22Rv1 (cell line): ENCODE results near the gene DFFB.

ENCODE experiments used
- H3K27ac ChIP-seq: fragments of 450-650 bp; 2 replicates; pipeline ENCODE4 v1.5.1; 2017
- ZFX ChIP-seq: fragments of 450-650 bp; IDR thresholded peaks from 2 replicates; pipeline ENCODE4 v1.6.1; 2017; ENCODE audit warnings: antibody characterized with exemption, borderline replicate concordance
- TF ChIP-seq, protein P1 (sequence below): fragments of 450-650 bp; IDR thresholded peaks from 2 replicates; pipeline ENCODE4 v1.5.1; 2017; ENCODE audit warnings: mild to moderate bottlenecking

The DFFB gene

DNA sequence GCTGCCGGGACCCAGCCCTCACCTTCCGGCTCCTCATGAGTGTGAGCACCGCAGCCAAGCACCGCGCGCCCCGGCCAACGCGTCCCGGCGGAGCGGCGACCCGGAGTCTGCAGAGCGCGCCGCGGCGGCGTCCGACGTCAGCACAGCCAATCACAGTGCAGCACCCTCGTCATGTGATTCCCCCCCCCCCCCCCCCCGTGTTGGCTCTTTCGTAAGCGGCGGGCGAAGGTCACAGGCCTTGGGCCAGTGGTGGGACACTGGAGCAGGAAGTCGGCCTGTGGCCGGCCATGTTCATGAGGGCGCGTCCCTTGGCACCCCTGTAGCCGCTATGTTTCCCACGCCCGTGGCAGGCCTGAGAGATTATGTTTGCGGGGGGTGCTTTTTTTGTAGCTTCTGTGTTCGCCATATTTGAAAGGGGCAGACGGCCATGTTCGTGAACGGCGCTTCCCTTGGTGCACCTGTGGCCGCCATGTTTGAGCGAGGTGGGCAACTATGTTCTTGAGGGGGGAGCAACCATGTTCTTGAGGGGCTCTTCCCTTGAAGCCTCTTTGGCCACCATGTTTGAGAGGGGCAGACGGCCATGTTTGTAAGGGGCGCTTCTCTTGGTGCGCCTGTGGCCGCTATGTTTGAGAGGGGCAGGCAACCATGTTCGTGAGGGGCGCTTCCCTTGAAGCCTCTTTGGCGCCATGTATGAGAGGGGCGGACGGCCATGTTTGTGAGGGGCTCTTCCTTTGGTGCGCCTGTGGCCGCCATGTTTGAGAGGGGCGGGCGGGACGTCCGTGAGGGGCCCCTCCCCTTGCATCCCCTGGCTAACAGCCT, 43.1 kb downstream of the DFFB start, which contains the start of gene C1orf174:
Gene C1orf174, minus strand, starts transcription at position 123 of the 819 bp plus-strand sequence. Its CDS starts 86 bp downstream, at position 37.
- peak within 1 kb of the TSS; percentile 98 for H3K27ac ChIP-seq
- TF ChIP-seq, protein P1, sequence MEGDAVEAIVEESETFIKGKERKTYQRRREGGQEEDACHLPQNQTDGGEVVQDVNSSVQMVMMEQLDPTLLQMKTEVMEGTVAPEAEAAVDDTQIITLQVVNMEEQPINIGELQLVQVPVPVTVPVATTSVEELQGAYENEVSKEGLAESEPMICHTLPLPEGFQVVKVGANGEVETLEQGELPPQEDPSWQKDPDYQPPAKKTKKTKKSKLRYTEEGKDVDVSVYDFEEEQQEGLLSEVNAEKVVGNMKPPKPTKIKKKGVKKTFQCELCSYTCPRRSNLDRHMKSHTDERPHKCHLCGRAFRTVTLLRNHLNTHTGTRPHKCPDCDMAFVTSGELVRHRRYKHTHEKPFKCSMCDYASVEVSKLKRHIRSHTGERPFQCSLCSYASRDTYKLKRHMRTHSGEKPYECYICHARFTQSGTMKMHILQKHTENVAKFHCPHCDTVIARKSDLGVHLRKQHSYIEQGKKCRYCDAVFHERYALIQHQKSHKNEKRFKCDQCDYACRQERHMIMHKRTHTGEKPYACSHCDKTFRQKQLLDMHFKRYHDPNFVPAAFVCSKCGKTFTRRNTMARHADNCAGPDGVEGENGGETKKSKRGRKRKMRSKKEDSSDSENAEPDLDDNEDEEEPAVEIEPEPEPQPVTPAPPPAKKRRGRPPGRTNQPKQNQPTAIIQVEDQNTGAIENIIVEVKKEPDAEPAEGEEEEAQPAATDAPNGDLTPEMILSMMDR, result no peak
- no peak for TF ChIP-seq ZFX

DNA sequence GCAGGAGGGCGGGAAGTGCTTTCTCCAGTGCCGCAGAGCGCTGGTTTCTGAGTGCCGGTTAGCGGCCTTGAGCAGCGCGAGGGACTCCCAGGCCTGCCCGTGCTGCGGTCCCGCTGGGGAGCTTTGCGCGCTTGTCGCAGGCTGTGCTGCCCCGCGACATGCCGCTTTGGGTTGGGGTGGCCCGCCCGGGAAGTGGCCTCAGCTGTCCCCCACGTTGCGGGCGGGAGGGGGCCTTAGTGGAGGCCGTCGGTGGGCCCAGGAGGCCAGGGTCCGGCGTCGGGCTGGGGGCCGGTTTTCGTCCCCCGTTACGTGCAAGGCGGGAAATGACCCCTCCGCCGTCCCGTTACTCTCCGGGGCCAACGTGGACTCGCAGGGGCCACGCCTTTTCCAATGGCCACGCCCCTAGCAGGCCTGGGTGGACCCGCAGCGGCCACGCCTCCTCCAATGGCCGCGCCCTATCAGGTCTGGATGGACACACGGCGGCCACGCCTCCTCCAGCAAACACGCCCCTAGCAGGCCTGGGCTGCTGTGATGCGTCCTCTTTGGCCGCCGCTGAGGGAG, 43.8 kb downstream of the DFFB start:
- H3K27ac ChIP-seq, result peak overlapping the region; percentile 98
- TF ChIP-seq ZFX, result no peak
- TF ChIP-seq, protein P1, result no peak

- no peak for TF ChIP-seq ZFX
- TF ChIP-seq, protein P1, result no peak
- H3K27ac ChIP-seq, result no peak overlapping the region
Measured at GRCh38 chr1:3902111-3902511, 44.8 kb downstream of the DFFB start.

DNA sequence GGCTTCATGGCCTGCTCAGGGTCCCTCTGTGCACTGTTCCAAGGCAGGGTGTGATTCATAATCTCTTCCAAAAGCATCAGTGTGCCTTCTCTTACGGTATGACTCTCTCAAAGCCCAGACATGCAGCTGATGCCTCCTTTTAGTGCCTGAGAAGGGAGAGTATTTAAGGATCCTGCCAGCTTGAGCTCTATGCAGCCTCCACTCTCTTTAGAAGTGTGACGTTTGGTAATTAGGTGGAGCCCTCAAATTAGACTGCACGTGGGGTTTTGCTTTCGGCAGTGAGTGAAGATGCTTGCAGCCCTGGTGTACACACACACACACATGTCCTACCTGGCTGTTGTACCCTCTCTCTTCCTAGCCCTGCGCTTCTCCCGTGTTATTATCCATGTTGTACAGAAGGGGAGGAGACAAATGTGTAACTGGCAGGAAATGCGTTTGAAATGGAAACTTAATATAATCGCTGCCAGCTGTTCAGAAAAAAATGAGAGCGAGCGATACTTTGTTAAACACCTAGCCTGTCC, 45.4 kb downstream of the DFFB start:
- TF ChIP-seq, protein P1, result no peak
- TF ChIP-seq ZFX, result no peak

GRCh38 chr1:3903141-3904005, 46.1 kb downstream of the DFFB start:
- H3K27ac ChIP-seq, result no peak overlapping the region
- TF ChIP-seq, protein P1, result no peak
- TF ChIP-seq ZFX, result no peak

More for the DNA sequence above, 45.4 kb downstream of the DFFB start:
- no peak overlapping the region for H3K27ac ChIP-seq

DNA sequence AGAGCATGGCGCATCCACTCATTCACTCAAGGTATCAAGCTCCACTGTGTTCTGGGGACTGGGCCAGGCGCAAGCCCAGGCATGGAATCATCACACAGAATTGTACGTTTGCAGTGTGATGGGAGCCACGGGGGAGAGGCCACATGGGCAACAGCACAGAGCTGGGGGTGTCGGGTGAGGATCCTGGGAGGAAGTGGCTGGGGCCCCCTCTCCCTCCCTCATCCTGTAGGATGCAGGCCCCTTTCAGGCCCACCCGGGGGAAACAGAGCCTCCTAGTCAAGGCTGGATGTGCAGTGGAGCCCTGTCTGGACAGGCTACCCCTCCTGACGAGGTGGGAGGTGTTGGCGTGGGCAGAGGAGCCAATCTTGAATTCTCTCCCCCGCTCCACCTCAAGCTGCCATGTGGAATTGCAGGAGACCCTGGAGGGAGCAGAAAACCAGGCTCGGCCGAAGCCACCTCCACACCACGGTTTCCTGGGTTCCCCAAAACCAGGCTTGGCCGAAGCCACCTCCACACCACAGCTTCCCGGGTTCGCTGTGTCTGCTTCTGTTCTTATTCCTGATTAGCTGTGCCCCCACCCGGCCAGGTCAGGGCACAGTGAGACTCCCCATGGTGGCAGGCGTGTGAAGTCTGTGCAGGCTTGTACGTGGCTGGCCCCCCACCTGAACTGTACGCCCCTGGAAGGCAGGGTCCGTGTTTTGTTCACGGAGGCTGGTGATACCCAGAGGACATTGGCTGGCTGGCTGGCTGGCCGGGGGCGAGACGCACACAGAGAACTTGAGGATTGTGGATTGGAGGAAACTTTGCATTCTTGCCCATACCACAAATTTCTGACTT, 46.9 kb downstream of the DFFB start:
- TF ChIP-seq ZFX, result no peak
- TF ChIP-seq, protein P1, result no peak
- H3K27ac ChIP-seq, result no peak overlapping the region
